GM12801 (cell line): ENCODE measurements around the gene PPP1R7.

Source experiments
- CTCF ChIP-seq: IDR thresholded peaks from one replicate; pipeline ENCODE4 v1.5.1; 2011; ENCODE audit warnings: control low read depth; ENCODE audit not compliant: insufficient read length; ENCODE audit errors: extremely low read depth

Gene PPP1R7

GRCh38 chr2:241131531-241131930 is 18.7 kb upstream of the PPP1R7 start:
- TF ChIP-seq CTCF: no peak

- no peak for TF ChIP-seq CTCF
Measured at GRCh38 chr2:241132538-241133435, 17.5 kb upstream of the PPP1R7 start.

GRCh38 chr2:241133436-241133820 is 16.8 kb upstream of the PPP1R7 start:
- no peak for TF ChIP-seq CTCF

- no peak for TF ChIP-seq CTCF
Measured at GRCh38 chr2:241134711-241135110, 15.6 kb upstream of the PPP1R7 start.

- TF ChIP-seq CTCF: no peak
Measured at GRCh38 chr2:241135737-241136136, 14.5 kb upstream of the PPP1R7 start.

GRCh38 chr2:241136191-241136590 is 14.1 kb upstream of the PPP1R7 start:
- no peak for TF ChIP-seq CTCF

- no peak for TF ChIP-seq CTCF
Measured at GRCh38 chr2:241136661-241137260, 13.5 kb upstream of the PPP1R7 start.
